Glomerular visceral epithelial cell (primary cell): ENCODE results near the gene VILL.
A peak's percentile ranks its signal among the peaks of the same experiment; 100 is the strongest.

Source experiments
- DNase-seq: peaks from one replicate; pipeline ENCODE4 v3.0.0-alpha.2; 2016; ENCODE audit errors: extremely low spot score

The VILL gene

DNA sequence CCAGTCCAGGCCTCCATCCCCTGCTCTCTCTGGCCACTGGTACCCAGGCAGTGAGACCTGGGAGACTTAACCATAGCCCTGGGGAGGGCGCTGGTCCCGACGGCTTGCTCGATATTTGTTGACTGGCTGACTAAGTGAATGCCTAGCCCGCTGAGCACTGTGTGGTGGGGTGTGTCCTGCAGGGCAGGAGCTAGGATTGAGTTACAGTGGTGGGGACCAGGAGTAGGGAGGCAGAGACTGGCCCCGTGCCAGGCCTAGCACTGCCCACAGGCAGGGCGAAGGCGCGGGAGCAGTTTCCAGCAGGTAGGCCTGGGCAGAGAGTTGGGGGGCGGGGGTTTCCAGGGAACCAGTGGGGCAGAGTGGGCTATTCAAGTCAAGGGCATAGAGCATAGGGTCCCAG lies at the start of gene VILL:
Gene VILL (plus strand): TSS at position 260 of the 400 bp plus-strand sequence. CDS start 2,887 bp downstream, outside the sequence.
- no peak for DNase-seq

DNA sequence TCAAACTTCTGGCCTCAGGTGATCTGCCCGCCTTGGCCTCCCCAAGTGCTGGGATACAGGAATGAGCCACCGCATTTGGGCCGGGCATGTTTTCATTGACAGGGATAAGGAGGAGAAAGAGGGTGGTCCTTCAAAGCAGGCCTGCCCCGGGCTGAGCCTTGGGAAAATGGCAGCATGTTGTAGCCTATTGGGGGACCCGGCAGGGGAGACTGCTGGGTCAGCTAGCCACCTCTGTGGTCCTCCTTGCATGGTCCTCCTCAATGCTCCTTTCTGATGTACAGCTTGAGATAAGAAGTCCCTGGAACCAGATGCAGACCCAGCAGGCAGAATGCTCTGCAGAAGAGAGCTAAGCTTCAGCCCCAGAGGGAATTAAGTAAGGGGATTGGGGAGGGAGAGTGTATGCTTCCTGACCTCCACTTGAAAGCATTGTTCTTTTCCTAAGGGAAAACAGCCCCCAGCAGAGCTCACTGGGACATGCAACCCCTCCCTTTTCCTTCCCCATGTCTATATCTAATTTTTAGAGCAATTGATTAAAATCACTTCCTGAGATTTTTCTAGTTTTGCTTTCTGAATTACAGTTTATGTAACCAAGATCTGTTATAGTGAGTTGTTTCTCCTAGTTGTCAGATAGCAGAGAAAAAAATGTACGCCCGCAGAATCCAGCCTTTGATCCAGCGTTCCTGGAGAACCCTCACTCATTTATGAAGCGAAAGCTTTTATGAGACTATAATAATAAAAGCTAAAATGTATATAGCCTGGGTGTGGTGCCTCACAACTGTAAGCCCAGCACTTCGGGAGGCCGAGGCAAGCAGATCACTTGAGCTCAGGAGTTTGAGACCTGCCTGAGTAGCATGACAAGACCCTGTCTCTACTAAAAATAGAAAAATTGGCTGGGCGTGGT lies 48.7 kb upstream of the VILL start:
- no peak for DNase-seq

DNA sequence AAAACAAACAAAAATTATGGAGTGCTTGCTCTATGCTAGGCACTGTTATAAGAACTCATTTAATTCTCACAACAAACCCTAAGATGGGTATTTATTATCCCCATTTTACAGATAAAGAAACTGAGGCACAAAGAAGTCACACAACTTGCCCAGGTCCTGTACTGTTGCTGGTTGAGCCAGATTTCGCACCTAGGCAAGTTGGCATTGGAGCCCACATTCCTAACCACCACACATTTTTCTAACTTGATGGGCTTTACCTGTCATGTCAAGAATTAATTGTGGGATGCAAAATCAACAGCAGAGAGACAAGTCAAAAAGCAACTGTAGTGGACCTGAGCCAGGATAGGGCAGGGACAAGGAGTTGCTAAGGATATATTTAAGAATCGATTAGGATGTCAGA lies 47.9 kb upstream of the VILL start:
- DNase-seq = no peak

DNA sequence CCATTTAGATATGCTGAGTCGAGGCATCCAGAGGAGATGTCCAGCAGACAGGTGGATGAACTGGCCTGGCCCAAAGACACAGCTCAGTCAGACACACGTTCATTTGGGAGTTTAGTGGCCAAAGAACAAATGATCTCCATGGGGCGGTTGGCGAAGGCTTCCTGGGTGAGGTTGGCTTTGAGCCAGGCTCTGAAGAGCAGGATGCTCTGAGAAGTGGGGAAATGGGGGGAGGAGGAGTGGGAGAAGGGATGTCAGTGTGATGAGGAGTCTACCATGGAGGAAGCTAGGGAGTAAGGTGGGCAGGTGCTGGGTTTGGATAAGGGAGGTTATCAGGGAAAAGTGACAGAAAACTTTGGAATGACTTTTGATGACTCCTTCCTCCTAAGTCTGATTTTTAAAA lies 47.5 kb upstream of the VILL start:
- DNase-seq = no peak

DNA sequence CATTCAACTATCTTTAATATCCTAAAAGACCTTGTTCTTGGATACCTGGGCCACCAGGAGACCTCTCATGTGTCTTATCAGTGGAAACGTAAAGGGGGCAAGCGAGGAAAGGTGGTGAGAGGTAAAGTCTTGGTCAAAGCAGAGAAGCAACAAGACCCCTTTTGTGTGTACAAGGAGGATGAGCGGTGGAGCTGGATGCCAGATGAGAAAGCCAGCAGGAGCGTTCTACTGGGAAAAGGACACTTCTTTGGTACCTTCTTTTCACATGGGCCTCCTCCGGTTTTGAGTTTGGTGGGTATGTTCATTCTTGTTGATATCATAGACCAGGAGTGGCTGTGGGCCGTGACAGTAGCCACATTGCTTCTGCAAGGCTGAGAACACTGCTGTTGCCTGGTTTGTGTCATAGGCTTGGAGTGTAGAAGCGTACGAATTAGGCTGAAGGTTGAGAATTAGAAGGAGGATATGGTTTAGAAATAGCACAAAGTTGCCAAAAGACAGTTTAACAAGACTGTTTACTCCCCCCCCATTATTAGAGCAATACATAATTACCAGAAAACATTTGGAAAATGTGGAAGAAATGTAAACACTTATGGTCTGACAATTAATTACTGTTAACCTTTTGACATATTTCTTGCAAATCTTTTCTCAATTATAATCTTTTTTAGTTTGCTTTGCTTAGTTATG lies 46.8 kb upstream of the VILL start:
- no peak for DNase-seq

DNA sequence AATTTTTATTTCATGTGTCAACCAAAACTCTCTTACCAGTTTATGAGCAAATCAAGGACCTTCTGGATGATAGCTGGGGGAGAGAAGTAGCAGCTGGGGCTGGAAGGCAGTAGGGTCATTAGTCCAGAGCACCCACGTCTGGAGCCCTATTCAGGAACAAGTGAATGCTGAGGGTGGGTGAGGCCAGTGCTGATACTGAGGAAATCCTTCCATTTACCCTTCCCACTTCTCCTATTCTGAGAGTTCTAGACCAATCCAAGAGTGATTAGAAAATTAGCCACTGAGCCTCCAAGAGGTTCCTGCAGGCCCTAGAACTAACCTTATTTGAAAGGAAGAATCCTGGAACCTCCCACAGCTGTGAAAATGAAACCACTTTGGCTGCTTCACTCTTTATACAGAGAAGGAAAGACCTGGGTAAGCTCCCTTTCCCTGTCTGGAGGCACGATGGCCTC lies 46.2 kb upstream of the VILL start:
- peak; percentile 24 for DNase-seq

DNA sequence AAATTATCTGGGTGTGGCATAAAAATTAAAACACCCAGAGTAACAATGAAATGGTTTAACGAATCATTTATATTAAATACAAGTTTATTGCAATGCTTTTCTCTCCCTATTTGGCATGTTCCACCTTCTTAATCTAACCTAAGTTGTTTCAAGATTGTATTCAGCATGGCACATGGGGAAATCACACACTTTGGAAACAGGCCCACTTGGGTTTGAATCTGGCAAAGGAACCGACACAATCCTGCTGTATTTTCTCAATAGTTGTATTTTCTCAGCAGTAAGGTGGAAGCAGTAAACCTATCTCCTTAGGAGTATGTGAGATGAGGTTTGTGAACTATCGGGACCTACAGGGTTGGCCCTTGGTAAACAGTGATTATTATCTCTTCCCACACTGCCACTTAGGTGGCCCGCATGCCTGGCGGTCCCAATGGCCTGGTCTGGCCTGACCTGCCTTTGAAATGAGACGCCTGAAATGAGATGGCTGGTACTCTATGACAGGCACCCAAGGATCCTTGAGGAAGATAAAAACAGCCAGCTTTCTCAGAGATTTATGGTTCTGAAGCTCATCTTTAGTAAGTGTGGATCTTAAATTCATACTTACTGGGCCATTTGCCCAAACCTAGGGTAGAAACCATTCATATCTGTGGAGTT lies 45.3 kb upstream of the VILL start:
- DNase-seq = no peak

DNA sequence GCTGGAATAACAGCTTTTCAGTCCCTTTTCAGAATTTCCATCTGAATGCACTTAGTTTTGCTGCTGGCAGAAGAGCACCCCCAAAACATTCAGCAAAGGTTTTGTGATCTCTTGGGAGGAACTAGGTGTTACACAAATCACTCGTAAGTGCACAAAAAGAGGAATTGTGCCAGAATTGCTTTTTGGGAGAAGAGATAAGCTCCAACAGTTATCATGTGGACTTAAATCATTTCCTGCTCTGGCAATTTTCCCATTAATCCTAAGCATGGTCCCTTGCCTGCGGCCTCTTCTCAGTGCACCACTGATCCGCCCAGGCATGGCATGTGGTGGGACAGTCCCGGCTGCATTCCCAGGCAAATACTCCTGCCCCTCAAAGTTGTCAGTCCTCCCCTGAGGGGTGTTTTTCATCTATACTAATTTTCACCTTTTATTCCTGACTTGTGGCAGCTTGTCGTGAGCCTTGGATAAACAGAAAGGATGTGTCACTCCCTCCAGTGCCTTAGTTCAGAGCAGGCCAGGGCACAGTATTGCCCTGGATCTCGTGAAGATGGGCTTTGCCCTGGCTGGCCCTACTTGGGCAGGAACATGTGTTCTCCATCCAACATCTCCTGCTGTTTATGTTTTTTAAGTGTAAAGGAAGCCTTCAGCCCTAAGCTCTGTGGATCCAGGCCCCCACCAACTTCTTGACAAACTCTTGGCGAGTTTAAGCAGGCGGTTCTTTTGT lies 44.6 kb upstream of the VILL start:
- peak; percentile 73 for DNase-seq

DNA sequence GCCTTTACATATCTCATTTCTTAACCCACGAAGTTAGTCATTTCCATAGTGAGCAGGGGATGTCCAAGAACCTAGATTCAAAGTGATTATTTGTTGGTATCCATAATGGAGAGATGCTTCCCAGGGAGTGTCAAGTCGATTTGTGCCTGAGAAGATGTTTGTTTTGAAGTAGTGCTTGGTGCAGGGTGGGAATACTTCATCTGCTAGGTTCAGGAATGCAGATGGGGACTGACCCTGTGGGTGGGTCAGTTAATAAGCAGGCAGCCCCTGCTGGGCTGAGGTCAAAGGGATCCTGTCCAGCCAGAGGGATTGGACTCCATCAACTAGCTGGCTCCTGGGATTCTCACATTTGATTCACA lies 44.1 kb upstream of the VILL start:
- DNase-seq = no peak

DNA sequence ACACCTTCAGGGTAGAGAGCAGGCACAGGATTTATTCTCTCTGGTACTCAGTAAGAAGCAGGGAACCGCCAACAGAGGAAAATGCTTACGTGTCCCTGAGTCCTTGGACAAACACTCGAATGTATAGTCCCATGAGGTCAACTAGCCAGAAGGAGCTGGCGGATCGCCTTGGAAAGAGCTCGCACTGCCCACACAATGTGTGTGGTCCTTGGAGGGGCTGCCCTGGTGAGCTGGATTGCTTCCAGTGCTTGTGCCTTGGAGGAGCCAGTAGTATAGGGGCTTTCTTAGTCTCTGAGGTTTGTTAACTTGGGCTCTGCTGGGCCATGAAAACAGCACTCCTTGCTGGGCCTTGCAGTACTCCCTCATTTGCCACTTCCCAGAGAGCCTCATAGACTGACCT lies 40.7 kb upstream of the VILL start:
- DNase-seq = no peak

DNA sequence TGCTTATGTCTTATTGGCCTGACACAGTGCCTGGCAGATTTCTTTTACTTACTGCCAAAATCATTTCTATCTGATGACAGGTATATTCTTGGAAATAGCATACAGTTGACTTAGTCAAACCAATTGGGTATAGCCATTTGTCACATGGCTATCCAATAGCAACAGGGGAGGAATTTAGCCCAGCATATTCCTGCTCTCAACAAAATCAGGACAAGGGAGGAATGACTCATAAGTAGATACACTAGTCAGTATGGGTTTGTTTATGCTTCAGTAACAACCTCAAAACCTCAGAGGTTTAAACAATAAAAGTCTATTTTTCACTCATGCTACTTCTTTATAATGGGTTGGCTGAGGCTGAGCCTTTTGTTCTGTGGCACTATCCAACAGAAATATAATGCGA lies 38.0 kb upstream of the VILL start:
- DNase-seq = no peak

DNA sequence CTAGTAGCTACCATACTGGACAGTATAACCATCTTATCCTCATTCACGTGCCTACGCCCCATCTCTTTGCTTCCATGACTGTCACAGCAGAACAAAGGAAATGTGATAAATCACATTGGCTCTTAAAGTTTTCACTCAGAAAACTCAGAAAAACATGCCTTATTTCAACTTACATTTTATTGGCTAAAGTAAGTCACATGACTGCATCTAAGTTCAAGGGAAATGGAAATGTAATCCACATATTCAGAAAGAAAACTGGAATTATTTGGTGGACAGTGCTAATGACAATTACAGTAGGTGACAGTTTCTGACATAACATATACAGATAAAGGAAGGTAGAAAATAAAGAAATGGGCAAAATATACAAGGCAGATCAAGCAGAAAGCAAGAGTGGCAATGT lies 37.4 kb upstream of the VILL start:
- no peak for DNase-seq

DNA sequence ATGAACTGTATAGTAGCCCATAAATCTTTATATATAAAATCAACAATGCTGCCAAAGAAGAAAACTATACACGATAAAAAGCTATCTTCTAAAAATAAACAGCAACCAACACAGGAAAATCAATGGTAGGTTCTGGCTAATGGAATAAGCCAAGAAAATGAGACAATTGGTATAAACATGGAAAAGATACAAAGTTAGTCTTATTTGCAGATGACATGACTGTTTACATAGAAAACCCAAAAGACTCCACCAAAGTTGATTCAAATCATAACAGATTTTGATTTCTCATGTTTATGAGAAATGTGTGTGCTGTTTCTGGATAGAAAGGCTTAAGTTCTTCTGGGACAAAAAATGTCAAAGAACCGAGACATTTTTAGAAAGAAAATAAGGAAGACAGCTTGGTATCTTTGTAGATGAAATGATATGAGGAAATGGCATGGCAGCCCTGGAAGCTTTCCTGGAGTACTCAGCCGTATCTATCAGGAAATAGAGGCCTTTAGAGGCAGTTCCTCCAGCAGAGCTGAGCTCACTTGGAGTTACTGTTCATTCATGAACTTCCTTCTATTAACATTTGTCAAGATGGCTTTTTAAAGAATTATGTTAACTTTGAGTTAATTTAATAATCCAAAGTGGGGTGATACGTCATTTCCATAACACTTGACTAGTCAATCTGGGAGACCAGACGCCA lies 36.7 kb upstream of the VILL start:
- DNase-seq = no peak

DNA sequence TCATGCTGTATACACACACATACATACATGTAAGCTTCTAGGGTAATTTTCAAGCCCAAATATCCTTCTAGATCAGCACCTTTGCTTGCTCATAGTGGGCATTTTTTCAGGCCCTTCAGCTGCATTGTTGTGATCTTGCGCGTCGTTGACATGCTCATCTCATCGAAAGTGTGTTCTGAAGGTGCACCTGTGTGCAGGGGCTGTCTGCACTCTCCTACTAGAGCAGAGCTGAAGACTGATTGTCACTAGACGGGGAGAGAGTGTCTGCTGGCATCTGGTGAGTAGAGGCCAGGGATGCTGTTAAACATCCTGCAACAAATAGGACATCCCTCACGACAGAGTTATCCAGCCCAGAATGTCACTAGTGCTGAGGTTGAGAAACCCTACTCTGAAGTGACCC lies 35.7 kb upstream of the VILL start:
- no peak for DNase-seq

DNA sequence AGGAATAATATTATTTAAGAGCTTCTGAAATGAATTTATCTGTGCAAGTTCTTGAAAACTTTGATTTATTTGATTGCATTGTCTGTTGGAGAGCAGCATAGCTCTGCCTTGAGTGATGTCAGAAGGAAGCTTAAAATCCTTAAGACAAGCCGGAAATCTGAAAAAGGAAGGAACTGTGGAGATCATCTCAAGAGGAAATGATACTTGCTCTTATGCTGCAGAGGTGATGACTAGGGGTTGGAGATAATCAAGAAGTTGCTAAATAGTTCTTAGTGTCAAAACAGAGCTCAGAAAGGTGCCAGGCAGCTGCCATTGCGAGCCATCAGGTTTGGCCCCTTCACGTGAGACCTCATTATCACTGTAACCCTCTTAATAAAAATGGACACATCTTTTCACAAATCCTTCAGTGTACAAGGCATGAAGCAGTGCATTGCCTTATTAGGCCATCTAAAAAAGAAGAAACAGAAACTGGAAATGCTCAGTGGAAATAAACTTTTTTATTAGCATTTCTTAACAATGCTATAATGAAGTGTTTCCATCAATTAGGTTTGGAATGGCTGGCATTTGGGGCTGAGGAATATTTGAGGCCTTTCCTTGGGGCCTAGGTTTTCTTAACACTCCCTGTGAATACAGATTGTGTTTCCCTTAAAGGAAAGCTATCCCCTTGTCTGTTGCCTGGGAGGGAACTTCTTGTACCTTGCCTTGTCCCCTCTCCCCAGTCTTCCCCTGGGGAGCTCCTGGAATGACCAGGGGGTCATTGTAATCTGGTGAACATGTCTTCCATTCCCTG lies 34.5 kb upstream of the VILL start:
- no peak for DNase-seq

DNA sequence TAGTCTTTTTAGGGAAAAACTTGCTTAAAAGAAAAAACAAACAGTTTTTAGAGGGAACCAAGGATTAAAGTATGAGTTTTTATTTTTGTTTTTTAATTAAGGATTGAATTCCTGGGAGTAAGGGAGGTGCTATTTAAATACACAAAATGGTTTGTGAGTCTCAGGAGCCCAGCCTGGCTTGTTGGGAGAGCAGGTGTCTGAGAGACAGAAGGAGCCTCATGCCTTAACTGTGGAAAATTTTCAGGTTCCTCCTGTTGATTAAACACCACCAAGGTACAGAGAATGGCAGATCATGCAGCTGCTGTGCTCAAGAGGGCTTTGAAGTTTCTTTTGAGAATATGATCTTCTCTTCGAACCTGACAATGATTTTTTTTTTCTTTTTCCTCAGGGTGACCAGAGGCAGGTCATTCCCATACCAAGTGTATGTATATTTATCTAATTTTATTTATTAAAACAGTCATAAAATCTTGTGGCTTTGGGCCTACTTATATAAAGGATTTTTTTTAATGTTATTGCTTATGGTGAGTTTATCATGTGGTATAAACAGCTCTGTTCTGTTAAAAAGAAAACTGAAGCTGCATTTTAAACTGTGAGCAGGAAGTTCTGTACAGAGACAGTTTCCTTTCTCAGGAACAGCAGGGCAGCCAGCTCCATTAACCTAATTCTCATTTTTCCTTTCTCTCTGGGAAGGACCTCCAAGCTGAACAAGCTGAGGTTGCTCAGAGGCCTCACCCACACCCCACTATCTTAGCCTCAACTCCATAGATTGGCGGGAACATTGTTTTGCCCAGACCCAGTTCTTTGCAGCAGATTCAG lies 33.7 kb upstream of the VILL start:
- DNase-seq = no peak

DNA sequence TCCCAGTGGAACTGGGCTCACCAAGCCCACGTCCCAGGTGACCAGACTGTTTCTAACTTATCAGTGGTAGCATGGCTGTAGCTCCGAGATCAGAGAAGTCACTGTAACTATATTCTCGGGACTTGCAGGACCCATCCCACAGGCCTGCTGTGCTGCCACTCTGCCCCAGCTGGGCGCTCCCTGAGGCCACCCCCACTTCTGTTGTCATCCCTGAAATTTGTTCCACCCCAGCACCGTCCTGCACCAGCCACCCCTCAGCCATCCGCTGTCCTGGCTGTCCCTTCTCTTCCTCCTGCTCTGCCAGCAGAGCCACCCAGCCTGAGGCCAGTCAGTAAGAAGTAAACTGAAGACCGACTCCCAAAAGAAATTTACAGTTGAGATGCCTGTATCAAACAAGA lies 33.0 kb upstream of the VILL start:
- DNase-seq = no peak

DNA sequence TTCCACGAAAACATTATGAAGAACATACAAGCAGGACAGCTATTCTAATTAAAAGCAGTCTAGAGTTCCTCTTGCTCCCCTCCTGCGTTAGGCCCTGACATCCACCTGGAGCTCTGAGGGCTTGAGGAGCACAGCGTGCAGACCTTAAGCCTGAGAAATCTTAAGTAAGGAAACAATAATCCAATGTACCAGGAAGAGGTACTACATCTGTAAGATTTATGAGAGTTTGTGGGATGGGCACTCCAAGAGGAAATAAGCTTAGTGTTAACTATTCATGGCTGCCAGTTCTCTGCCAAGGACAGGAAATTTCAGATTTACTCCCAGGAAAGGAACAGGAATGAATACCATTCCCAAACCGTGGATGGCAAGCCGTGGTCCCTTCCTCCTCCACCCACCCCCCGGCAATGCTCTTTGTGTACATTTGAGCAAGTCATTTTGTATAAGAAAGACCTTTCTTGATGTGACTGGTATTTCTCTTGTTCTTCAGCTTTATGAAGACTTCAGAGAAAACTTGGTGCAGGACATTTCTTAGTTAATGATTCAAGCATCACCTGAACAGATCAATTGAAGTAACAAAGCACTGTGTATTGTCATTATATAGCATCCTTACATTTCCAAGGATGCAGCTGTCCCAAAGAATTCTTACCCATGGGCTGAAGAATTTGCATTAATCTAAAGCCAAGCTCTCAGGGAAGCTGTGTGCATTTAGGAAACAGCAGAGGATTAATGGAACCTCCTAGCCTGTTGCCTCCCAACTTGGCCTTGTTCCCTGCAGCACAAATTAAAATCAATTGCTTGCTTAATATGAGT lies 28.8 kb upstream of the VILL start:
- no peak for DNase-seq

DNA sequence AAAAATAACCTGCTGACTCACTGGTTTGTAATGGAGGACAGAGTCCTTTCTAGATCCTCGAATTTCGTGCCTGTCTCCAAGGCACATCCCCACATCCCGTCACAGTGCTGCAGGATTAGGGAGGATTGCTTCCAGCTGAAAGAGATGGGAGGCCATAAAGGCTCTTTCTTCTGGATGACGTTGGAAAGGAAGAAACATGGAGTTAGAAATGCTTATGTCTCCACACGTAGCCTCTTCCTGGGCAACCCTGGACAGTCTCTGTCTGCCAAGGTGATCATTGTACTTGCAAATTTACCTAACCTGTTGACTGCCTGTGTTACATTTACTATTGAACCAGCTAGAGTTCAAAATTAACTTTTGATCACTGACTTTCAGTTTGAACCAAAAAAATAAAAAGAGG lies 27.6 kb upstream of the VILL start:
- no peak for DNase-seq
